Thyroid gland (tissue), 4 donors: Measurements from ENCODE around the gene CSPG4.

ENCODE experiments used
- POLR2A ChIP-seq, 2 donors: fragments of 450-650 bp; IDR thresholded peaks; one replicate each; pipeline ENCODE4 v1.6.1; 2017; ENCODE audit warnings: antibody characterized with exemption in 2 of 2, mild to moderate bottlenecking in 2 of 2, moderate library complexity in 1 of 2
- TF ChIP-seq, protein P1 (sequence below), 6 experiments: fragments of 200-600 bp in 3 of 6; fragments of 450-650 bp in 3 of 6; sonication (generic) in 3 of 6; IDR thresholded peaks; one replicate each; pipeline ENCODE4 v1.5.1; 2016 to 2019; ENCODE audit warnings: antibody characterized with exemption in 6 of 6, mild to moderate bottlenecking in 2 of 6, inconsistent platforms in 1 of 6, moderate library complexity in 1 of 6

DNA sequence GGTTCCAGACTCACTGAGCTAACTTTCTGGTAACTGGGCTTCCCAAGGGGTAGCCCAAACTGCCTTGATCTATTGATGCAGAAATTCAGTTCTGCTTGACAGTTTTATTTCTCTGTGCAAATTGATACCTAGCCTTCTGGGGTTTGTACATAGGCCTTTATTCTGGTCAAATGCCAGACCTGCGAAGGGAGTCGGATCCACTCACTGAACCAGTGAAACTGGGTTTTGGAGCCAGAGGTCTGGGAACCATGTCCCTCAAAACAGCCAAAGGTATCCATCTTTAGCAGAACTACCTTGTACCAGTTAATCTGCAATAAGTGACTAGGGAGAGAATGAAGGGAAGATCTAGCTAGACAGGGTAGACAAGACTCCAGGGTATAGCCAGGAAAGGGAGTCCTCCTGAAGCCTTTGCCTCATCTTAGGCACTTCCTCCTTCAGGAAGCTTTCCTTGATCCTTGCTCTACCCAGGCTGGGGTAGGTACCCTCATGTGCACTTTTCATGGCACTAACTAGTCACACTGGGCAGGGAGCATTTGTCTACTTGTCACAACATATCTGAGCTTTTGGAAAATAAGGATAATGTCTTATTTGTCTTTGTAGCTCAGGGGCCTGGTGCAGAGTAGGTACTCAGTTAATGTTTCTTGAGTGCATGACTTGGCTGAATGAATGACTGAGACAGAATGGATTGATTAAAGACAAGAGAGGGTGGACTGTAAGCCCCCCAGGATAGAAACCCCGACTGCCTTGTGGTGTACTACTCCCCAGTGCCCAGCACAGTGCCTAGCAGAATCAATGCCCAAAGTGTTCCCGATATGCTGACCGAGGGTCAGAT is 66.3 kb downstream of the CSPG4 start:
- TF ChIP-seq, protein P1, sequence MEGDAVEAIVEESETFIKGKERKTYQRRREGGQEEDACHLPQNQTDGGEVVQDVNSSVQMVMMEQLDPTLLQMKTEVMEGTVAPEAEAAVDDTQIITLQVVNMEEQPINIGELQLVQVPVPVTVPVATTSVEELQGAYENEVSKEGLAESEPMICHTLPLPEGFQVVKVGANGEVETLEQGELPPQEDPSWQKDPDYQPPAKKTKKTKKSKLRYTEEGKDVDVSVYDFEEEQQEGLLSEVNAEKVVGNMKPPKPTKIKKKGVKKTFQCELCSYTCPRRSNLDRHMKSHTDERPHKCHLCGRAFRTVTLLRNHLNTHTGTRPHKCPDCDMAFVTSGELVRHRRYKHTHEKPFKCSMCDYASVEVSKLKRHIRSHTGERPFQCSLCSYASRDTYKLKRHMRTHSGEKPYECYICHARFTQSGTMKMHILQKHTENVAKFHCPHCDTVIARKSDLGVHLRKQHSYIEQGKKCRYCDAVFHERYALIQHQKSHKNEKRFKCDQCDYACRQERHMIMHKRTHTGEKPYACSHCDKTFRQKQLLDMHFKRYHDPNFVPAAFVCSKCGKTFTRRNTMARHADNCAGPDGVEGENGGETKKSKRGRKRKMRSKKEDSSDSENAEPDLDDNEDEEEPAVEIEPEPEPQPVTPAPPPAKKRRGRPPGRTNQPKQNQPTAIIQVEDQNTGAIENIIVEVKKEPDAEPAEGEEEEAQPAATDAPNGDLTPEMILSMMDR (IDR thresholded peaks at IDR 0.05) = no peak
- TF ChIP-seq POLR2A (IDR thresholded peaks at IDR 0.05) = no peak
